HG03439 (cell line): ENCODE measurements around the gene ADISSP.

Experiments used
- ATAC-seq: cut with Tn5 transposase; IDR thresholded peaks from one replicate; pipeline ENCODE4 v1.9.1; 2021; ENCODE audit warnings: mild to moderate bottlenecking, moderate library complexity; ENCODE audit not compliant: unreplicated experiment

The ADISSP gene

DNA sequence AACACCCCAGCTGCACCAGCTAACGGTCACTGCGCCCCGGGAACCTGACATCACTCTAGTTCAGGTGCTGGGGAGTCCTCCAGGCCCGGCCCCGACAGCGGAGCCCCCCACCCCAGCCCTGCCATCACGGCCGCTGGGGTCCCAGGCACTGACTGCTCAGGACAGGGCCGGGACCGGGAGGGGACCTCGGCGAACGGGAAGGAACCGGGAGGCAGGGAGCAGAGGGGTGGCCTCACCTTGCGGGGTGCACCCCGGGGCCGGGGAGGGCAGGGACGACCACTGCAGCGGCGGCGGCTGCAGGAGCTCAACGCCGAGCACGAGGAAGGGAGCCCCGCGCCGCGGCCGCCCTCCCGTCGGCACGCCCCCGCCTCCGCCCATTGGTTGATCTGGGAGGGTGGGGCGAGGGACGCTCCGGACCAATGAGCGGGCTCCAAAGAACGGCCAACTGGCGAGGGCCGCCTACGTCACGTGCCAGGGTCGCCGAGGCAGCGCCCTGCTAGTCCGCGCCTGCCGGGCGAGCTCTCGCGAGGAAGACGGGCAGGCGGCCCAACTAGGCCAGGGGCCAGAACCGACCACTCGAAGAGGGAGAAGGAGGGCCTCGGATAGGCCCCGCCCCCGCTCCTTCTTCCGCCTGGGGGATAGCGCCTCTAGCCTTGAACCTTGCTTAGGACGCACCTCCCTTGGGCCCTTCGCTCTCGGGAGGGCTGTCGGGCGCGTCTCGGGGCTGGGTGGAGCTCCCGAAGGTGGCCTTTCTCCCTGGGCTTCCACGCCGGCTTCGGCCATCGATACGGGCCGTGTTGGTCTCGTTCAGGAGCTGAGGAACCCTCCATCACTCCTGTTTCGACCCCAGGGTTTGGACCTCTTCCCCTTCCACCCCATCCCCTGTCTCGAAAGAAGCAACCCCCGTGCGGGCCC, at the start of gene ADISSP:
Gene ADISSP (minus strand): TSS at position 327 of the 915 bp plus-strand sequence. CDS start 7,653 bp downstream, outside the sequence.
- peak; percentile 90 for ATAC-seq

DNA sequence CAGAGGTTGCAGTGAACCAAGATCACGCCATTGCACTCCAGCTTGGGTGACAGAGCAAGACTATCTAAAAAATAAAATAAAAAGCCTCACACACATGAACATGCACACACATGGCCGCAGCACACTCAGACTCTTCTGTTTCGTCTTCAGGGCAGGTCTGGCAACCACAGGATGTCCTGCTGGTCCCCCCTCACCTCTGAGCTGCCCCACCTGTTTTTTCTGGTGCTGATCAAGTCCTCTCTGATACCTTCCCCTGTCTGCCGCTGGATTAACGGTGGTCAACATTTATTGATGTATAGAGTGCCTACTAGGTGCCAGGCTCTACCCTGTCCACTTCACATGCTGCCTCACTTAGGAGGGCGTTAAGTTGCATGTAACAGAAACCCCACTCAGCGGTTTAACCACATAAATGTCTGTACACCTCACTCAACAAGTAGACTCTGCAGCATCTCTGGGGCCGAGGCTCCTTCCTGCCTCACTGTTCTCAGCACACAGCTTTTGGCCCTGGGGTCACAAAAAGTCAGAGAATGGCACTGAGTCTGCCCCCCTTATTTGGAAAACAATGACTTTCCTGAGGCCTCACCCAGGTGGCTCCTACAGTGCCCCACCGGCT, 48.3 kb upstream of the ADISSP start:
- ATAC-seq, result no peak

DNA sequence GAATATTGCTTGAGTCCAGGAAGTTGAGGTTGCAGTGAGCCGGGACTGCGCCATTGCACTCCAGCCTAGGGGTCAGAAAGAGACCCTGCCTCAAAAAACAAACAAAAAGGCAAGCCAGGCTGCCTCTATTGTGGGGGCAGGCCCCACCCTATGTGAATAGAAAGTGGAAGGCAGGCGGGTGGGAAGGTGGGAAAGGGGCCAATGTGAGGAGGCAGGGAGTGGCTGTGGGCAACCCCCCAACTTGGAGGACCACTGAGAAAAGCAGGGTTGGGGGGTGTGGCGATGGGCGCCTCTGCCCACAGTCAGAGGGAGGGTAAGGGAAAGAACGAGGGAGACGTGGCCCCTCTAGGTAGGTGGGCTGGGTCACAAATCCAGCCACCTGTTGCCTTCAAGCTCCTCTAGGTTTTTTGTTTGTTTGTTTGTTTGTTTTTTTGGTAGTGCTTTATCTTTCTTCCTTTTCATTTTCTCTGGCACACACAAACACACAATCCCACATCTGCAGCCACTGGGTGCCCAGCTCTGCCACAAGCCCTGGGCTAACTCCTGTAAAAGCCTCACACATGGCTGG, 47.5 kb upstream of the ADISSP start:
- ATAC-seq, result no peak

DNA sequence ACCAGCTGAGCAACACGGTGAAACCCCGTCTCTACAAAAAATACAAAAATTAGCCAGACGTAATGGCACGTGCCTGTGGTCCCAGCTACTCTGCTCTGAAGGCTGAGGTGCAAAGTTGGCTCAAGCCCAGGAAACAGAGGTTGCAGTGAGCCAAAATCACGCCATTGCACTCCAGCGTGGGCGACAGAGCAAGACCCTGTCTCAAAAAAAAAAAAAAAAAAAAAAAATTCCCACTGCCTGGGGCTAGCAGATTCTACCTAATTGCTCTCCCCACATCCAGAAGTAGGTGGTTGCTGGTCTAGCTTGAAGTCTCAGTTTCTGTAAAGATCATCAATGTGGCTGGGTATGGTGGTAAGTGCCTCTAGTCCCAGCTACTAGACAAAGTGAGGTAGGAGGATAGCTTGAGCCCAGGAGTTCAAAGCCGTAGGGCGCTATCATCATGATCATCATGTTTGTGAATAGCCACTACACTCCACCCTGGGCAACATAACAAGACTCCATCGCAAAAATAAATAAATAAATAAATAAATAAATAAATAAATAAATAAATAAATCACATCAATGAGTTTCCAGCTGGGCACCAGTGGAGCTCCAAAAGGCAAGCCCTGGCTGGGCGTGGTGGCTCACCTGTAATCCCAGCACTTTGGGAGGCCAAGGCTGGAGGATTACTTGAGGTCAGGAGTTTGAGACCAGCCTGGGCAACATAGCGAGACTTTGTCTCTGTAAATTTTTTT, 46.5 kb upstream of the ADISSP start:
- no peak for ATAC-seq

DNA sequence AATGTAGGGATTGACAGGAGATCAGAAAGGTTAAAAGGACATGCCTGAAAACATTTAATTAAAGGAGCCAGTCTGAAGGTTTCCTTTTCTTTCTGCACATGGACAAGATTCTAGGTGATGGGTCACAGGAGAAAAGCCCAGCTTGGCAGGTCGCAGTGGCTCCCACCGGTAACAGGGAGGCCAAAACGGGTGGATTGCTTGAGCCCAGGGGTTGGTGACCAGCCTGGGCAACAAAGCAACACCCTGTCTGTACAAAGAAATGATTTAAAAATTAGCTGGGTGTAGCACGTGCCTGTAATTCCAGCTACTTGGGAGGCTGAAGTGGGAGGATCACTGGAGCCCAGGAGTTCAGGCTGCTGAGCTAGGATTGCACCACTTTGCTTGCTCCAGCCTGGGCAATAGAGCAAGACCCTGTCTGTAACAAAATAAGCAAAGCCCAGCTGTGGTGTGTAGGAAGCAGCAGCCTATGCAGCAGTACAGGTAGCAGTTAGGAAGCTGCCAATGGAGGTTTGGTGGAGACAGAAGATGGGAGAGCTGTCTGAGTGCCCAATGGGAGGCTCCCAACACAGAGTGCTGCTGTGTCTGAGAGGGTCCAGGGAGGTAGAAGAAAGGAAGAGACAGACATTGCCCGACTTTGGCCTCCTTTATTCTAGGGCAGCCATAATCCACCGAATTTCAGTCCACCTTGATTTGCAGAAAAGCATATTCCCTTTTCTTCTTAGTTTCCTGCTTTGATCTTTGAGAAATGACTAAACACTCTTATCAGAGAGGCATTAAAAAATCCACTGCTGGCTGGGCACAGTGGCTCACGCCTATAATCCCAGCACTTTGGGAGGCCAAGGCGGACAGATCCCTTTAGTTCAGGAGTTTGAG, 45.7 kb upstream of the ADISSP start:
- ATAC-seq, result no peak

DNA sequence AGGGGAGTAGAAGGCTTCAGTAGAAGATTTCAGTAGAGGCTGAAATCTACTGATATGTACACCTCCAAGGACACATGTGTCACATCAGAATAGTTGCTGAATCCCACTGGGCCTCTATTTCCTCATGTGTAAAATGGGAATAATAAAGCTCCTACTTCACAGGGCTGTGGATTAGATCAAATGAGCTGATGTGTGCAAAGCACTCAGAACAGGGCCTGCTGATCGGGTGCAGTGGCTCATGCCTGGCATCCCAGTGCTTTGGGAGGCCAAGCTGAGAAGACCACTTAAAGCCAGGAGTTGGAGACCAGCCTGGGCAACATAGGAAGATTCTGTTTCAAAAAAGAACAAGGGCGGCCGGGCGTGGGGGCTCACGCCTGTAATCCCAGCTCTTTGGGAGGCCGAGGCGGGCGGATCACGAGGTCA, 44.7 kb upstream of the ADISSP start:
- ATAC-seq, result no peak

DNA sequence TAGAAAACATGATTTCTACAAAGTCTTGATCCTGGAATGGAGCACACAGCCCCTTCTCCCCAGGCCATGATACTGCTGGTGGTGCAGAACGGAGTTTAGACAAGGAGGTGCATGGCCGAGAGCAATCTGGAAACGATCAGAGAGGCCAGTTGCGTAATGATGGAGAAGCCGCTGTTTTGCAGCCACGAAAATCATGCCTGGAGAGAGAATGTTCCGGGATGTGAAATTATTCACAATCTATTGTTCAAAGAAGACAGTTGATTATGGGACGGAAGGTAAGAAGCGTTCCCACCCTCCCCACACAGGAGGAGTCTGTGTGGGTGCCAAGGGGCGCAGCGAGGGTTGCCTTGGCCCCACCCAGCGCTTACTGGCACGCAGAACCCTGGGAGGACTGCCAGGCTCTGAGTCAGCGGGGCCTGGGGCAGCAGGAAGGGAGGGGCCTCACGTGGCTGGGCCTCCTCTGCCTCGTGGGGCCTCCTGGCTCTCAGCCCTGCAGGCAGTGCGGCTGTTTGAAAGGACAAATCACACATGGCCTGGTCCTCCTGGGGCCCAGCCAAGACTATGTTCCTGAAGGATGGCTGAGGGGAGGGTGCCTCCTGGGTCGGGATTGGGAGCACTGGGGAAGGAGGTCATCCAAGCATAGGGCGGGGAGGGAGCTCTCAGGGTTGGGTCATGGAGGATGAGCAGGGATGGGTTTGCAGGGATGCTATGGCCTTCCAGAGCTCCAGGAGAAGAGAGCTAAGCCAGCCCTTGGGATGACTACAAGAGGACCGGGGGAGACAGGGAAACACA, 44.1 kb upstream of the ADISSP start:
- no peak for ATAC-seq

DNA sequence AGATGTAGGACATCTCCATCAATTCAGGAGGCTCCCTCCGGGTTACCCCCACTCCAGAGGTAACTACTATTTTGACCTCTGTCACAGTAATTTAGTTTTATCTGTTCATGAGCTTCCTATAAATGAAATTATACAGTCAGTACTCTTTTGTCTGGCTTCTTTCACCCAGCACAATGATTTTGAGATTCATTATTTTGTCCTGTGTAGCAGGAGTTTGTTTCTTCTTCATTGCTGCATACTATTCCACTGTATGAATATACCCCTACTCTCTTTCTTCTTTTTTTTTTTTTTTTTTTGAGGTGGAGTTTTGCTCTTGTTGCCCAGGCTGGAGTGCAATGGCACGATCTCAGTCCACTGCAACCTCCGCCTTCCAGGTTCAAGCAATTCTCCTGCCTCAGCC, 41.0 kb upstream of the ADISSP start:
- ATAC-seq, result no peak

DNA sequence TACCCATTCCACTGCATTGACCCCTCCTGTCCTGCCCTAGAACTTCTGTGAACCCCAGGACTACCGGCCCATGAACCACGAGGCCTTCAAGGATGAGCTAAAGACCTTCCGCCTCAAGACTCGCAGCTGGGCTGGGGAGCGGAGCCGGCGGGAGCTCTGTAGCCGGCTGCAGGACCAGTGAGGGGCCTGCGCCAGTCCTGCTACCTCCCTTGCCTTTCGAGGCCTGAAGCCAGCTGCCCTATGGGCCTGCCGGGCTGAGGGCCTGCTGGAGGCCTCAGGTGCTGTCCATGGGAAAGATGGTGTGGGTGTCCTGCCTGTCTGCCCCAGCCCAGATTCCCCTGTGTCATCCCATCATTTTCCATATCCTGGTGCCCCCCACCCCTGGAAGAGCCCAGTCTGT, 37.2 kb upstream of the ADISSP start:
- ATAC-seq, result no peak

DNA sequence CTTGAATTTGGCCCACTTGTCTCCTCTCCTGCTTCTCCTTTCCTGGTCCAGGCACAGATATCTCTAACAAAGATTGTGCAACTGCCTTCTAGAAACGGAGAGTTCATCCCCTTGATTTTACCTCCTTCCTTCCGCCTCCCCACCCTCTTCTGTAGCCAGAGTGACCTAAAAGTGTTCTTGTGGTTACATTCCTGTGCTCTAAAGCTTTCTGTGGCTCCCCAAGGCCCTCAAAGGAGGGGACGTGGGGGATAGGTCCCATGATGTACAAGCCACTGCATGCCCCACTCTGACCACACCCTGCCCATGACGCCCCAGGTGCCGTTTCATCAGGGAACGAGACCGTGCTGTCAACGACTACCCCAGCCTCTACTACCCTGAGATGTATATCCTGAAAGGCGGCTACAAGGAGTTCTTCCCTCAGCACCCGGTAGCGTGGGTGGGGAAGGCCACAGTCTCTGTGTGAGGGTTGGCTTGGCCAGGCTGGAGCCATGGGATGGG, 36.8 kb upstream of the ADISSP start:
- ATAC-seq, result no peak

DNA sequence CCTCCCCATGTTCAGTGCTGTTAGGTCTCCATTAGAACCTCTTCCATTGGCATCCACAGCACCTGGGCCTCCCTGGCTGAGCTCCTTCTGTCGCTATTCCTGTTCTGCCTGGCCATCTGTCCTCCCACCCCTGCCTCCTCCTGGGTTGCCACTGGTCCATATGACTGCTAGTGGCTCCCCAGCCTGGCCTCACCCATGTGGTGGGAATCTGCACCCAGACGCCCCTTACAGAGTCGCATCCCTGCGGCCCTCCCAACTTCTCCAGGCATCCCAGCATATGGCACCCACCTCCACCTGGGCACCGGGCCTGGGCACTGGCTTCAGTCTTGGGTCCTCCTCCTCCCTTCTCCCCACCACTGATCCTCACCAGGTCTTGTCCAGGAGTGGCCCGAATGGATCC, 36.3 kb upstream of the ADISSP start:
- no peak for ATAC-seq

DNA sequence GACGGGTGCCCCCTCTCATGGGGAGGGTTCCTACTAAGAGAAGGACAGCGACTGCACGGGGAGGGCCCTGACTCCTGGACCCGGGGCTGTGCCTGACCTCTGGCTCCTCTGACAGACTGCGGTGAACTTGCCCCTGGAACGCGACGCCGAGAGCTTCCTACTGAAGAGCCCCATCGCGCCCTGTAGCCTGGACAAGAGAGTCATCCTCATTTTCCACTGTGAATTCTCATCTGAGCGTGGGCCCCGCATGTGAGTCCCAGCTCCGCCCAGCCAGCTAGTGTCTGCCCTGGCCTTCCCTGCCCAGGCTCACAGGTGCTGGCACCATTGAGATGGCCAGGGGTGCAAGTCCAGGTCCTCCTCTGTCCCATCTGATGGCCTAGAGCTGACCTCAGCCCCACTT, 35.7 kb upstream of the ADISSP start:
- ATAC-seq, result no peak

DNA sequence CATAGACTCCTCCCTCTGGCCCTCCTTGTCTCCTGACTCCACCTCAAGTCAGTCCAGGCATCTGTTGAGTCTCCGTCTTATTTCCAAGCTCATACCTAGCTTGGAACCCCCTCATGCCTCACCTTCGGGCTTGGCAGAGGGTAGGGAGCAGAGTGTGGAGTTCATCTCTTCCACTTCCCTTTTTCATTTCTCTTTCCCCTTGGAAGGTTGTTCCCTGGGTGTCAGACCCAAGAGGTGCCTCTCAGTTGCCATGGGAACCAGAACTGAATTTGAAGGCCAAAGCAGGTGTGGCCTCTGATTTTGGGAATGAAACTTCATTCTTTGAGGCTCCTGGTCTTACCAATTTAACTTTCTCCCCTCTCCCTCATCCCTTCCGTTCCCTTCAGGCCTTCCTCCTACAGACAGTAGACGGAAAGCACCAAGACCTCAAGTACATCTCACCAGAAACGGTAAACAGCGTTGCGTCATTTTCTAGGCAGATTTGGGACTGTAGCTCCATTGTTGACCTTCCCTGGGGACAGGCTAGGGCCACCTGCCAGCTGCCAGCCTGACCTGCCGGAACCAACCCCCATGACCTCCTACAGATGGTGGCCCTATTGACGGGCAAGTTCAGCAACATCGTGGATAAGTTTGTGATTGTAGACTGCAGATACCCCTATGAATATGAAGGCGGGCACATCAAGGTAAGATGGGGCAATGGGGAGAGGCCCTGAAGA, 35.1 kb upstream of the ADISSP start:
- no peak for ATAC-seq

DNA sequence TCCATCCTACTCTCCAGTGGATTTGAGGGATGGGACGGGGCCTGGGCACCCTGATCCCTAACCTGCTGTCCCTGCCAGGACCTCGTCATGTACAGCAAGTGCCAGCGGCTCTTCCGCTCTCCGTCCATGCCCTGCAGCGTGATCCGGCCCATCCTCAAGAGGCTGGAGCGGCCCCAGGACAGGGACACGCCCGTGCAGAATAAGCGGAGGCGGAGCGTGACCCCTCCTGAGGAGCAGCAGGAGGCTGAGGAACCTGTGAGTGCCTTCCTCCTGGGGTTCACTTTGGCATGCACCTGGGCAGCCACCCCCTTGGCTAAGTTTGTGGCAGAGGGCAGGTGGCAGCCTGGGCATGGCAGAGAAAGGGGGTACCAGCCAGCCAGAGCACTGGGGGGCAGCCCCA, 34.3 kb upstream of the ADISSP start:
- no peak for ATAC-seq

DNA sequence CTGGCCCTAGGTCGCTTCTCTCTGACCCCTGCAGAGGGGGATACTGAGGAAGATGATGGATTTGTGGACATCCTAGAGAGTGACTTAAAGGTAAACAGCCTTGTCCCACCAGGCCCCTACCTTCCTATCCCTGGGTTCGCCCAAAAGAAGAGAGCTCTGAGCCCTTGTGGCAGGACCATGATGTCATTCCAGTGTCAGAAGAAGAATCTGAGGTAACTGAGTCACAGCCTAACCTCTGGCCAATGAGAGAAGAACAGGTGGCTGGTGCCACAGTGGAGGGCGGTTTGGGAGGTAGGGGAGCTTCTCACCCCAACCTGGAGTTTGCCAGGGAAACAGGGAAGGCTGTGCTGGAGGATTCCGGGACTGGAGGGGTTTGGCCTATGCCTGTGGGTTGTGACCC, 33.7 kb upstream of the ADISSP start:
- no peak for ATAC-seq

DNA sequence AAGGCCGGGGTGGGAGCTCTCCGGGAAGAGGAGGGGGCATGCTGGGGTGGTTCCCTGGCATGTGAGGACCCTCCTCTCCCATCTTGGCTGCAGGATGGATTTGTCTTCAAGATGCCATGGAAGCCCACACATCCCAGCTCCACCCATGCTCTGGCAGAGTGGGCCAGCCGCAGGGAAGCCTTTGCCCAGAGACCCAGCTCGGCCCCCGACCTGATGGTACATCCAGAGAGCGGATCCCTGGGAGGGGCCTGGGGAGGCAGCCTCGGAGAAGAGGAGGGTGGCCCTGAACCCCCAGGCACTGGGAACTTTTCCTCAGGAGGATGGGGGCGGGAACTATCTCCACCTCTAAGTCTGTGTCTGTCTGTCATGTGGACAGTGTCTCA, 33.3 kb upstream of the ADISSP start:
- no peak for ATAC-seq

DNA sequence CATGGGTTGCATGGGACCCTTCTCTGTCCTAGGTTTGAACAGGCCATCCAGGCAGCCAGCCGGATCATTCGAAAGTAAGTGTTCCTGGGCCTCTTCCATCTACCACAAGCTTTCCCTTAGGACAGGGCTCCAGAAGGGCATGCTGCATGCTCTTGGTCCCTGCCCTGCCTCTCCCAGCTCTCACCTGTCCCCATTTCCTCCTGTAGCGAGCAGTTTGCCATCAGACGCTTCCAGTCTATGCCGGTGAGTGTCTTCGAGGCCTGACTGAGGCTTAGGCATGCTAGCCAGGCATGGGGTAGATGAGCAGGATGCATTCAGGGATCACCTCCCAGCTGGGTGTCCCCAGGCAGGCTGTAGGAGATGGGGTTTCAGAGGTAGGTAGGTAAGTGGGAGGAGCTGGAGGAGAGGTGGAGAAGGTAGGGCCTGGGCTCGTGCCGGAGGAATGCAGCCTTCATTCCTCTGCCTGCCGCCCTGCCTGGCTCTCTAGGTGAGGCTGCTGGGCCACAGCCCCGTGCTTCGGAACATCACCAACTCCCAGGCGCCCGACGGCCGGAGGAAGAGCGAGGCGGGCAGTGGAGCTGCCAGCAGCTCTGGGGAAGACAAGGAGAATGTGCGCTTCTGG, 32.8 kb upstream of the ADISSP start:
- no peak for ATAC-seq

DNA sequence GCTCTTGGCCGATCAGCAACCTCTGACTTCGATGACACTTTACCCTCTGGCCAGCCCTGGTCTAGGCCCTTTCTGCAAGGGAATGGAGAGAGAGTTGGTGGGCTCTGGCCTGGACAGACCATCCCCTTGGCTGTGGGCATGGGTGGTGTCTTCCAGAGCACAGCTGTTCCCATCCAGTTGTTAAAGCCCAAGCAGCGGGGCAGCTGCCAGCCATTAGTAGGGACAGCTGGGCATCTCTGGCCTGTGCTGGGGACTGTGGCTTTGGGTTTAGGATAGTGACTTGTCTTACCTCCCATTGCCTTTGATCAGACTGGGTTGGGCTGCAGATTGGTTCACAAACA, 31.3 kb upstream of the ADISSP start:
- no peak for ATAC-seq

DNA sequence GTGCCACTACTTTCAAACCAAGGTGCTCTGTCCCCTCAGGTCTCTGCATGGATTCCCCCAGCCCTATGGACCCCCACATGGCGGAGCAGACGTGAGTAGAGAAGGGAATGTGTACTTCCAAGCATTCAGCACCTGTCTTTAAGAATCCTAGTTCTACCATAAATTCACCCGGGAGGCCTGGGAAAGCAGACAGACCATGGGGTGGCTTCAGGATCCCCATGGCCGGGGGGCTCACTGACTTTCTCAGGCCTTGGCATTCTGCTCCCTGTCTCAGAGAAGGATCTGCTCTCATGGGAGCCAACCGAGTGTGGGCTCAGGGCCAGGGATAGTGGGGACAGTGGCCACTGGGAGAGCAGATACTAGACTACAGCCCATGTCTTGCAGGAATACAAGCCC, 30.8 kb upstream of the ADISSP start:
- no peak for ATAC-seq
